GM12878 (cell line): Measurements from ENCODE around the gene FANCG. TPM values are rescaled to one million over a fixed set of nuclear protein-coding genes. Genes with fewer than 3 reads are reported as not detected.

Experiments
- ATAC-seq: fragments of 200-7000 bp; cut with Tn5 transposase; 3 replicates; pipeline ENCODE4 v1.9.1; 2020; ENCODE audit warnings: mild to moderate bottlenecking, moderate library complexity
- BruUV-seq: library from RNA; stranded (reverse); fragments of 400-500 nt; replicated peaks from 2 replicates; lab custom pipeline; 2021; lab: Mats Ljungman, UMichigan
- CTCF ChIA-PET: fragments of 300-600 bp; sonication (Branson Sonifier 250); formaldehyde crosslinking; extraction: SDS; loops from one replicate; lab custom pipeline; 2021; ENCODE audit warnings: inconsistent platforms; lab: Yijun Ruan, JAX
- POLR2A ChIA-PET: fragments of 350-600 bp; formaldehyde crosslinking; extraction: SDS; loops from one replicate; lab custom pipeline; 2021; ENCODE audit warnings: inconsistent platforms; lab: Charles Lee
- RAD21 ChIA-PET: fragments of 300-600 bp; sonication (Branson Sonifier 250); formaldehyde crosslinking; loops from one replicate; lab custom pipeline; 2023; ENCODE audit warnings: antibody characterized with exemption; ENCODE audit not compliant: unreplicated experiment; lab: Charles Lee
- SMC1A ChIA-PET: fragments of 300-600 bp; sonication (Branson Sonifier 250); formaldehyde crosslinking; loops from one replicate; lab custom pipeline; 2023; ENCODE audit not compliant: unreplicated experiment, uncharacterized antibody; lab: Charles Lee
- DNase-seq: peaks from one replicate; pipeline ENCODE4 v3.0.0-alpha.2; 2011; ENCODE audit warnings: low read depth, low spot score
- FAIRE-seq: peaks from 3 replicates; lab custom pipeline; 2011; peaks lifted over from hg19 to GRCh38; lab: Jason Lieb, UNC
- H2AFZ ChIP-seq: 2 replicates; pipeline ENCODE4 v1.6.0; 2011; ENCODE audit warnings: low read depth, low read length, control low read depth; ENCODE audit not compliant: control insufficient read depth
- H3K27ac ChIP-seq: 2 replicates; pipeline ENCODE4 v1.5.1; 2011; ENCODE audit warnings: control low read depth; ENCODE audit not compliant: control insufficient read depth, insufficient read depth
- H3K27me3 ChIP-seq, 2 experiments: replicated peaks in 1 of 2; 2 replicates each; pipeline versions ENCODE4 v1.6.0 to v1.6.1; 2011; ENCODE audit warnings: low read length in 1 of 2; ENCODE audit not compliant: control insufficient read depth in 2 of 2, insufficient read depth in 2 of 2
- H3K36me3 ChIP-seq, 2 experiments: 2 replicates each; pipeline ENCODE4 v1.5.1; 2011; ENCODE audit warnings: low read length in 1 of 2; ENCODE audit not compliant: control insufficient read depth in 2 of 2, insufficient read depth in 2 of 2
- H3K4me1 ChIP-seq: 2 replicates; pipeline ENCODE4 v1.6.1; 2011; ENCODE audit warnings: mild to moderate bottlenecking, low read length, moderate library complexity, mixed read lengths; ENCODE audit not compliant: control insufficient read depth, insufficient read depth
- H3K4me2 ChIP-seq: 2 replicates; pipeline ENCODE4 v1.6.0; 2011; ENCODE audit warnings: control low read depth; ENCODE audit not compliant: control insufficient read depth, insufficient read depth
- H3K4me3 ChIP-seq: fragments of 200-600 bp; sonication (generic); 2 replicates; pipeline ENCODE4 v1.5.1; 2016
- H3K79me2 ChIP-seq: 2 replicates; pipeline ENCODE4 v1.6.0; 2011; ENCODE audit warnings: low read length; ENCODE audit not compliant: control insufficient read depth, insufficient read depth
- H3K9ac ChIP-seq: 2 replicates; pipeline ENCODE4 v1.8.0; 2011; ENCODE audit warnings: low read length, control low read depth, mixed read lengths; ENCODE audit not compliant: control insufficient read depth, insufficient read depth
- H3K9me3 ChIP-seq: replicated peaks from 3 replicates; pipeline ENCODE4 v1.5.1; 2011; ENCODE audit warnings: mild to moderate bottlenecking, low read length; ENCODE audit not compliant: control insufficient read depth, insufficient read depth
- H4K20me1 ChIP-seq: 2 replicates; pipeline ENCODE4 v1.6.0; 2011; ENCODE audit not compliant: control insufficient read depth, insufficient read depth
- EZH2 ChIP-seq: IDR thresholded peaks from 2 replicates; pipeline ENCODE4 v1.6.1; 2012; ENCODE audit warnings: low read depth, mild to moderate bottlenecking, control low read depth, inconsistent platforms, low read length, borderline replicate concordance; ENCODE audit not compliant: control insufficient read depth
- IKZF1 ChIP-seq: fragments of 450-650 bp; conservative IDR thresholded peaks from 2 replicates; pipeline ENCODE4 v1.6.1; 2017; ENCODE audit warnings: antibody characterized with exemption, mild to moderate bottlenecking
- NBN ChIP-seq: fragments of 450-650 bp; IDR thresholded peaks from 2 replicates; pipeline ENCODE4 v1.6.1; 2016
- NFYB ChIP-seq: IDR thresholded peaks from 2 replicates; pipeline ENCODE4 v1.6.1; 2011; ENCODE audit warnings: low read depth, mild to moderate bottlenecking, low read length, improper control_type of control experiment, moderate library complexity; ENCODE audit not compliant: insufficient read depth
- NR2F1 ChIP-seq: fragments of 450-650 bp; conservative IDR thresholded peaks from 2 replicates; pipeline ENCODE4 v1.6.1; 2017; ENCODE audit warnings: mild to moderate bottlenecking
- RAD51 ChIP-seq: fragments of 450-650 bp; IDR thresholded peaks from 2 replicates; pipeline ENCODE4 v1.6.1; 2016; ENCODE audit warnings: moderate library complexity, mild to moderate bottlenecking, inconsistent platforms
- SIN3A ChIP-seq: IDR thresholded peaks from 2 replicates; pipeline ENCODE4 v1.6.1; 2012; ENCODE audit warnings: low read depth, low read length, improper control_type of control experiment
- SUPT20H ChIP-seq: IDR thresholded peaks from 2 replicates; pipeline ENCODE4 v1.6.1; 2011; ENCODE audit warnings: low read depth, mild to moderate bottlenecking, low read length, moderate library complexity, borderline replicate concordance; ENCODE audit not compliant: control insufficient read depth
- TAF1 ChIP-seq: IDR thresholded peaks from 2 replicates; pipeline ENCODE4 v1.6.1; 2011; ENCODE audit warnings: mild to moderate bottlenecking, low read depth, low read length, borderline replicate concordance
- TARDBP ChIP-seq: IDR thresholded peaks from 2 replicates; pipeline ENCODE4 v1.6.1; 2016; ENCODE audit warnings: borderline replicate concordance
- TCF3 ChIP-seq: IDR thresholded peaks from 2 replicates; pipeline ENCODE4 v1.6.1; 2012; ENCODE audit warnings: low read depth, mild to moderate bottlenecking, low read length, borderline replicate concordance; ENCODE audit not compliant: insufficient read depth
- ZNF622 ChIP-seq: fragments of 450-650 bp; IDR thresholded peaks from 2 replicates; pipeline ENCODE4 v1.6.1; 2017; ENCODE audit warnings: mild to moderate bottlenecking, inconsistent platforms
- WGBS: methylation state at CpG from one replicate; pipeline ENCODE4 v1.1.6; 2016; ENCODE audit warnings: low lambda C conversion rate; ENCODE audit not compliant: insufficient replicate concordance, insufficient coverage; ENCODE audit errors: missing lambda C conversion rate; 5-methylcytosine and 5-hydroxymethylcytosine counted together
- in situ Hi-C: fragments of 300-500 bp; cut with MboI; formaldehyde crosslinking; loops from 9 replicates; pipeline ENCODE4 v1.14.3; 2018; ENCODE audit warnings: mixed read lengths
- intact Hi-C: fragments of 100-400 bp; cut with micrococcal nuclease; formaldehyde crosslinking; loops from one replicate; pipeline ENCODE4 v1.14.2; 2022; ENCODE audit not compliant: unreplicated experiment
- polyA plus RNA-seq, 11 experiments: library from polyadenylated mRNA; depleted of rRNA in 4 of 11; unstranded in 6 of 11; stranded (reverse) in 5 of 11; fragments of >200 nt; fragmentation: Nextera tagmentation in 4 of 11; fragmentation: Illumina TruSeq in 1 of 11; extraction: Ambion mirVana in 4 of 11; extraction: Trizol in 1 of 11; gene quantifications; 1 replicate in 1 of 11; 2 replicates in 10 of 11; pipeline versions ENCODE4 v1.2.1 to v1.2.3, GENCODE V29; 2011 to 2016; ENCODE audit warnings: inconsistent platforms in 2 of 11, missing spikeins in 2 of 11, low read depth in 1 of 11
- total RNA-seq, 4 experiments: library from RNA; depleted of rRNA in 3 of 4; stranded (reverse); fragments of >200 nt in 3 of 4; fragmentation: Illumina TruSeq in 1 of 4; extraction: Trizol in 1 of 4; gene quantifications; 2 replicates each; pipeline versions ENCODE4 v1.2.1 to v1.2.3, GENCODE V29; 2013 to 2021
- TF ChIP-seq, protein P1 (sequence below): fragments of 450-650 bp; IDR thresholded peaks from 2 replicates; pipeline ENCODE4 v1.6.1; 2017; ENCODE audit warnings: low read depth, mild to moderate bottlenecking, moderate library complexity
- TF ChIP-seq, protein P2 (sequence below): fragments of 450-650 bp; IDR thresholded peaks from 2 replicates; pipeline ENCODE4 v1.6.1; 2016; ENCODE audit warnings: mild to moderate bottlenecking
- TF ChIP-seq, protein P3 (sequence below): fragments of 450-650 bp; IDR thresholded peaks from 2 replicates; pipeline ENCODE4 v1.6.1; 2017; ENCODE audit warnings: mild to moderate bottlenecking, moderate library complexity

The FANCG gene
- total and polyA plus RNA-seq, 10 of the 15 experiments (the other 5 are each of a cell fraction or from before 2014, with no cell fraction given), result 16.4 to 78.7 (median 45.4) TPM

DNA sequence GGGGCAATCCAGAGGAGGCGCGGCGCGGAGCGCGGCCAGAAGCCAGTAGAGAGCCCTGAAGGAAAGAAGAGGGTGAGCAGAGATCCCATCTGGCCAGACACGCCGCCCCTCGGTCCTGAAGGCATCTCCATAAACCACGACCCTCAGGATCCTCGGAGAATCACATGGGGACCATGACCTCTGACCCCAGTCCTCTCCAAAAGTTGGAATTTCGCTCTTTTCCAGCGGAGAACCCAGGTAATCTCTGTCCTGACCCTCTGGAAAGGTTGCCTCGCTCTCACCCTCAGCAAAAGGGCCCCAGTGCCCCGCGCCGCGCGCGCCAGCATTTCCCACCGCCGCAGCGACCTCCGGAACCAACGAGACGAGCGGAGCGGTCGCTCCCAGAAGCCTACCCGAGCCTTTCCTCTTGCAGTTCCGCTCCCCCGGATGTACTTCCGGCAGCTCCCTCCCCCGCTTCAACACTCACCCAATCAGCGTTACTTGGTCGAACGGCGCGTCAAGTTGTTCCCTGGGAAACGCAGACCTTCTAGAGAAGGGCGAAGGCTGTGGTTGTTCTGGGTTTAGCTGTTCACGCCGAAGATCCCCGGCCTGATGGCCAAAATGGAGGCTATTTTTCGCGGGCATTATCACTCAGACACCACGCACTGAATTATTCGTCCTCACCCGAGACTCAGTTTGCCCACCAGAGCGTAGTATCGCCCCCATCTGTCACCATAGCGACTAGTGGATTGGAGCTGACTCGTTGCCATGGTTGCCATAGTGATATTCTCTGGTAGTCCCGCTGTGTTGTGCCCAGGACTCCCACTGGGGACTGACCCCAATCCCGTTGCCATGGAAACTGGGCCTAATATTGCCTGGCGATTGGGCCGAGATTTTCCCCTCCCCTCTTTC, 23.3 kb upstream of the FANCG start, which contains the start of gene STOML2:
Gene STOML2, minus strand, starts transcription at position 363 of the 891 bp plus-strand sequence. Its CDS starts 37 bp downstream, at position 326.
- in situ Hi-C loops, result loop anchor here (10.0 kb wide), 2 partner anchors 632 to 712 kb away; partner anchors contain the start of genes CREB3, HINT2, SPAG8 and TLN1
- H2AFZ ChIP-seq, result peak within 1 kb of the TSS; percentile 94
- POLR2A ChIA-PET, result interaction anchor here (0.6 to 3.5 kb wide), 7 partner anchors 9 to 455 kb away, joined by 3 to 27 read pairs (median 11); partner anchors contain the start of genes ATOSB, FANCG and VCP
- TF ChIP-seq, protein P1, sequence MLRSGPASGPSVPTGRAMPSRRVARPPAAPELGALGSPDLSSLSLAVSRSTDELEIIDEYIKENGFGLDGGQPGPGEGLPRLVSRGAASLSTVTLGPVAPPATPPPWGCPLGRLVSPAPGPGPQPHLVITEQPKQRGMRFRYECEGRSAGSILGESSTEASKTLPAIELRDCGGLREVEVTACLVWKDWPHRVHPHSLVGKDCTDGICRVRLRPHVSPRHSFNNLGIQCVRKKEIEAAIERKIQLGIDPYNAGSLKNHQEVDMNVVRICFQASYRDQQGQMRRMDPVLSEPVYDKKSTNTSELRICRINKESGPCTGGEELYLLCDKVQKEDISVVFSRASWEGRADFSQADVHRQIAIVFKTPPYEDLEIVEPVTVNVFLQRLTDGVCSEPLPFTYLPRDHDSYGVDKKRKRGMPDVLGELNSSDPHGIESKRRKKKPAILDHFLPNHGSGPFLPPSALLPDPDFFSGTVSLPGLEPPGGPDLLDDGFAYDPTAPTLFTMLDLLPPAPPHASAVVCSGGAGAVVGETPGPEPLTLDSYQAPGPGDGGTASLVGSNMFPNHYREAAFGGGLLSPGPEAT, result peak; percentile 93
- TF ChIP-seq RAD51, result 0 out of 2 replicates have a peak, but pooled peaks have one; percentile 50
- TF ChIP-seq EZH2, result no peak
- TF ChIP-seq SUPT20H, result no peak
- TF ChIP-seq TARDBP, result peak; percentile 93
- peak; percentile 96 for TF ChIP-seq TAF1
- 0 out of 2 replicates have a peak, but pooled peaks have one; percentile 36 for TF ChIP-seq TCF3
- TF ChIP-seq SIN3A, result peak; percentile 98
- peak; percentile 91 for TF ChIP-seq IKZF1
- peak; percentile 99 for TF ChIP-seq NR2F1
- TF ChIP-seq, protein P2, sequence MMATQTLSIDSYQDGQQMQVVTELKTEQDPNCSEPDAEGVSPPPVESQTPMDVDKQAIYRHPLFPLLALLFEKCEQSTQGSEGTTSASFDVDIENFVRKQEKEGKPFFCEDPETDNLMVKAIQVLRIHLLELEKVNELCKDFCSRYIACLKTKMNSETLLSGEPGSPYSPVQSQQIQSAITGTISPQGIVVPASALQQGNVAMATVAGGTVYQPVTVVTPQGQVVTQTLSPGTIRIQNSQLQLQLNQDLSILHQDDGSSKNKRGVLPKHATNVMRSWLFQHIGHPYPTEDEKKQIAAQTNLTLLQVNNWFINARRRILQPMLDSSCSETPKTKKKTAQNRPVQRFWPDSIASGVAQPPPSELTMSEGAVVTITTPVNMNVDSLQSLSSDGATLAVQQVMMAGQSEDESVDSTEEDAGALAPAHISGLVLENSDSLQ, result peak; percentile 85
- TF ChIP-seq ZNF622, result no peak
- TF ChIP-seq, protein P3, sequence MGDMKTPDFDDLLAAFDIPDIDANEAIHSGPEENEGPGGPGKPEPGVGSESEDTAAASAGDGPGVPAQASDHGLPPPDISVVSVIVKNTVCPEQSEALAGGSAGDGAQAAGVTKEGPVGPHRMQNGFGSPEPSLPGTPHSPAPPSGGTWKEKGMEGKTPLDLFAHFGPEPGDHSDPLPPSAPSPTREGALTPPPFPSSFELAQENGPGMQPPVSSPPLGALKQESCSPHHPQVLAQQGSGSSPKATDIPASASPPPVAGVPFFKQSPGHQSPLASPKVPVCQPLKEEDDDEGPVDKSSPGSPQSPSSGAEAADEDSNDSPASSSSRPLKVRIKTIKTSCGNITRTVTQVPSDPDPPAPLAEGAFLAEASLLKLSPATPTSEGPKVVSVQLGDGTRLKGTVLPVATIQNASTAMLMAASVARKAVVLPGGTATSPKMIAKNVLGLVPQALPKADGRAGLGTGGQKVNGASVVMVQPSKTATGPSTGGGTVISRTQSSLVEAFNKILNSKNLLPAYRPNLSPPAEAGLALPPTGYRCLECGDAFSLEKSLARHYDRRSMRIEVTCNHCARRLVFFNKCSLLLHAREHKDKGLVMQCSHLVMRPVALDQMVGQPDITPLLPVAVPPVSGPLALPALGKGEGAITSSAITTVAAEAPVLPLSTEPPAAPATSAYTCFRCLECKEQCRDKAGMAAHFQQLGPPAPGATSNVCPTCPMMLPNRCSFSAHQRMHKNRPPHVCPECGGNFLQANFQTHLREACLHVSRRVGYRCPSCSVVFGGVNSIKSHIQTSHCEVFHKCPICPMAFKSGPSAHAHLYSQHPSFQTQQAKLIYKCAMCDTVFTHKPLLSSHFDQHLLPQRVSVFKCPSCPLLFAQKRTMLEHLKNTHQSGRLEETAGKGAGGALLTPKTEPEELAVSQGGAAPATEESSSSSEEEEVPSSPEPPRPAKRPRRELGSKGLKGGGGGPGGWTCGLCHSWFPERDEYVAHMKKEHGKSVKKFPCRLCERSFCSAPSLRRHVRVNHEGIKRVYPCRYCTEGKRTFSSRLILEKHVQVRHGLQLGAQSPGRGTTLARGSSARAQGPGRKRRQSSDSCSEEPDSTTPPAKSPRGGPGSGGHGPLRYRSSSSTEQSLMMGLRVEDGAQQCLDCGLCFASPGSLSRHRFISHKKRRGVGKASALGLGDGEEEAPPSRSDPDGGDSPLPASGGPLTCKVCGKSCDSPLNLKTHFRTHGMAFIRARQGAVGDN, result peak; percentile 78
- TF ChIP-seq NBN, result peak; percentile 94
- TF ChIP-seq NFYB, result peak; percentile 98

More for the DNA sequence above, 23.3 kb upstream of the FANCG start, which contains the start of gene STOML2:
- peak; percentile 99 for ATAC-seq
- H3K36me3 ChIP-seq, result peaks cover 9 to 16% of the 10 kb centered on the region in 2 experiments
- ChIA-PET SMC1A (interaction anchor here (0.6 to 1.8 kb wide), 7 partner anchors 8 to 166 kb away, joined by 3 to 5 read pairs (median 4); no protein-coding TSS in a partner anchor), CTCF (interaction anchor here (0.7 to 2.5 kb wide), 8 partner anchors 8 to 529 kb away, joined by 3 to 11 read pairs (median 4); partner anchors contain the start of gene VCP), RAD21 (interaction anchor here (0.7 to 1.4 kb wide), 9 partner anchors 8 to 450 kb away, joined by 3 to 7 read pairs (median 4); partner anchors contain the start of genes ATOSB and VCP)
- no peaks in the 10 kb centered on the region for H3K9me3 ChIP-seq
- peaks cover 5% of the 10 kb centered on the region for H3K4me1 ChIP-seq
- H3K9ac ChIP-seq, result peak within 1 kb of the TSS; percentile 93
- peak within 1 kb of the TSS; percentile 88 for H3K4me2 ChIP-seq
- peak within 1 kb of the TSS; percentile 88 for H3K27ac ChIP-seq
- H3K4me3 ChIP-seq, result peak within 1 kb of the TSS; percentile 79
- H4K20me1 ChIP-seq, result no peaks in the 10 kb centered on the region
- BruUV-seq, result TSS peak; percentile 67
- FAIRE-seq, result peak; percentile 99
- DNase-seq, result peak; percentile 78
- under 1% methylated on average over 57 of the region's 57 CpGs for WGBS
- no peaks in the 10 kb centered on the region for H3K27me3 ChIP-seq
- H3K79me2 ChIP-seq, result peaks cover 14% of the 10 kb centered on the region
- intact Hi-C loops, result loop anchor here (1.0 to 2.0 kb wide), 2 partner anchors 8 to 24 kb away; partner anchors contain the start of gene FANCG
